RWPE2 (cell line): Measurements from ENCODE around the gene DAAM1.
A peak's percentile ranks its signal among the peaks of the same experiment; 100 is the strongest.

Experiments used
- ATAC-seq: fragments of 200-7000 bp; cut with Tn5 transposase; 3 replicates; pipeline ENCODE4 v1.9.1; 2021; ENCODE audit warnings: low read depth
- DNase-seq: peaks from one replicate; pipeline ENCODE4 v3.0.0-alpha.2; 2020; ENCODE audit warnings: low spot score
- H3K27ac ChIP-seq: fragments of 450-650 bp; 2 replicates; pipeline ENCODE4 v1.5.1; 2017; ENCODE audit warnings: mild to moderate bottlenecking; ENCODE audit not compliant: poor library complexity, severe bottlenecking
- H3K27me3 ChIP-seq: fragments of 250-450 bp; sonication (Bioruptor Pico); 2 replicates; pipeline ENCODE4 v1.5.1; 2021; ENCODE audit warnings: mild to moderate bottlenecking, moderate library complexity; ENCODE audit not compliant: insufficient read depth, poor library complexity, severe bottlenecking
- H3K36me3 ChIP-seq: fragments of 250-450 bp; sonication (Bioruptor Pico); 2 replicates; pipeline ENCODE4 v1.5.1; 2020; ENCODE audit warnings: low read depth, mild to moderate bottlenecking, moderate library complexity
- H3K4me1 ChIP-seq: fragments of 250-450 bp; sonication (Bioruptor Pico); 2 replicates; pipeline ENCODE4 v1.5.1; 2021; ENCODE audit warnings: mild to moderate bottlenecking, moderate library complexity; ENCODE audit not compliant: insufficient read depth, poor library complexity, severe bottlenecking
- H3K4me3 ChIP-seq: fragments of 250-450 bp; sonication (Bioruptor Pico); 2 replicates; pipeline ENCODE4 v1.5.1; 2021; ENCODE audit warnings: mild to moderate bottlenecking, moderate library complexity; ENCODE audit not compliant: severe bottlenecking
- H3K9me3 ChIP-seq: fragments of 250-450 bp; sonication (Bioruptor Pico); 2 replicates; pipeline ENCODE4 v1.5.1; 2021; ENCODE audit warnings: mild to moderate bottlenecking, moderate library complexity; ENCODE audit not compliant: severe bottlenecking
- CTCF ChIP-seq: fragments of 450-650 bp; IDR thresholded peaks from one replicate; pipeline ENCODE4 v1.5.1; 2017; ENCODE audit warnings: mild to moderate bottlenecking, moderate library complexity; ENCODE audit not compliant: poor library complexity, severe bottlenecking

DAAM1 gene

GRCh38 chr14:59188461-59189090, at the start of gene DAAM1:
Gene DAAM1 (plus strand): TSS chr14:59188667. CDS start chr14:59263478, 74,811 bp downstream.
- TF ChIP-seq CTCF, result no peak
- Histone ChIP-seq H3K27me3 (no peaks in the 10 kb centered on the region), H3K4me3 (peak within 1 kb of the TSS; percentile 78), H3K4me1 (peaks cover 23% of the 10 kb centered on the region), H3K36me3 (no peaks in the 10 kb centered on the region), H3K9me3 (no peaks in the 10 kb centered on the region), H3K27ac (peak within 1 kb of the TSS; percentile 52)
- peak; percentile 100 for DNase-seq
- peak; percentile 92 for ATAC-seq

- Histone ChIP-seq H3K27me3 (no peaks in the 10 kb centered on the region), H3K36me3 (no peaks in the 10 kb centered on the region), H3K4me3 (no peak overlapping the region), H3K9me3 (no peaks in the 10 kb centered on the region), H3K27ac (no peak overlapping the region), H3K4me1 (no peaks in the 10 kb centered on the region)
- DNase-seq (no peak), ATAC-seq (no peak)
- TF ChIP-seq CTCF, result no peak
Observed at GRCh38 chr14:59139324-59139723, 49.1 kb upstream of the DAAM1 start.

- H3K27me3 ChIP-seq, result no peaks in the 10 kb centered on the region
- no peak for TF ChIP-seq CTCF
- no peak overlapping the region for H3K4me3 ChIP-seq
- no peaks in the 10 kb centered on the region for H3K36me3 ChIP-seq
- no peak overlapping the region for H3K27ac ChIP-seq
- H3K4me1 ChIP-seq, result no peaks in the 10 kb centered on the region
- H3K9me3 ChIP-seq, result no peaks in the 10 kb centered on the region
- DNase-seq (no peak), ATAC-seq (no peak)
Observed at GRCh38 chr14:59140106-59140843, 48.2 kb upstream of the DAAM1 start.

- no peak for TF ChIP-seq CTCF
- ATAC-seq (no peak), DNase-seq (no peak)
- no peak overlapping the region for H3K4me3 ChIP-seq
- H3K9me3 ChIP-seq, result no peaks in the 10 kb centered on the region
- H3K4me1 ChIP-seq, result no peaks in the 10 kb centered on the region
- no peak overlapping the region for H3K27ac ChIP-seq
- H3K36me3 ChIP-seq, result no peaks in the 10 kb centered on the region
- H3K27me3 ChIP-seq, result no peaks in the 10 kb centered on the region
Observed at GRCh38 chr14:59146484-59146883, 42.0 kb upstream of the DAAM1 start.

GRCh38 chr14:59147007-59147406, 41.5 kb upstream of the DAAM1 start:
- no peaks in the 10 kb centered on the region for H3K36me3 ChIP-seq
- no peaks in the 10 kb centered on the region for H3K4me1 ChIP-seq
- H3K27me3 ChIP-seq, result no peaks in the 10 kb centered on the region
- H3K9me3 ChIP-seq, result no peaks in the 10 kb centered on the region
- no peak overlapping the region for H3K4me3 ChIP-seq
- no peak for TF ChIP-seq CTCF
- DNase-seq (no peak), ATAC-seq (no peak)
- H3K27ac ChIP-seq, result no peak overlapping the region
